ENCODE data around the gene BHLHE40. TPM values are rescaled to one million over a fixed set of nuclear protein-coding genes. Genes with fewer than 3 reads are reported as not detected.
"Not testable (repeated sequence)": the region's sequence is repeated elsewhere in the genome, so short reads cannot be mapped to it uniquely, and the experiment has no call there.

Gene BHLHE40
- total RNA-seq, 1 donor from 2014 or later = 13.6 TPM

GRCh38 chr3:4959180-4959579 is 20.1 kb upstream of the BHLHE40 start:
- H3K27me3 Mint-ChIP-seq = no peaks in the 10 kb centered on the region
- peaks cover 6% of the 10 kb centered on the region for H3K9me3 Mint-ChIP-seq
- TF ChIP-seq CTCF (conservative IDR thresholded peaks at IDR 0.05) = no peak
- peaks cover 7% of the 10 kb centered on the region for H3K4me1 Mint-ChIP-seq (ENCODE audit: unreplicated experiment)
- H3K4me3 Mint-ChIP-seq = no peak overlapping the region
- H3K36me3 Mint-ChIP-seq = no peaks in the 10 kb centered on the region
- no peak overlapping the region for H3K27ac Mint-ChIP-seq
- DNase-seq (ENCODE audit: extremely low spot score, unreplicated experiment) = no peak

DNA sequence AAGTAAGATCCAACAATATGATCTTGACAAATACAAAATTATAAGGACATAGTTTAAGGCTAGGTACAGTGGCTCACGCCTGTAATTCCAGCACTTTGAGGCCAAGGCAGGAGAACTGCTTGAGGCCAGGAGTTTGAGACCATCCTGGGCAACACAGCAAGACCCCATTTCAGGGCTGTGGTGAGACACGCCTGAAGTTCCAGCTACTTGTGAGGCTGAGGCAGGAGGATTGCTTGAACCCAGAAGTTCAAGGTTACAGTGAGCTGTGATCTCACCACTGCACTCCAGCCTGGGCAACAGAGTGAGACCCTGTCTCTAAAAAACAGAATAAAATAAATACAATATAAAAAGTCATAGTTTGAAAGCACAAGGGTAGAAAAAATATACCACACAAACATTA is 17.4 kb upstream of the BHLHE40 start:
- H3K4me3 Mint-ChIP-seq; H3K27me3 Mint-ChIP-seq; DNase-seq (ENCODE audit: extremely low spot score, unreplicated experiment); H3K4me1 Mint-ChIP-seq (ENCODE audit: unreplicated experiment); H3K27ac Mint-ChIP-seq; H3K36me3 Mint-ChIP-seq; H3K9me3 Mint-ChIP-seq: not testable (repeated sequence)

GRCh38 chr3:4963669-4964570 is 15.3 kb upstream of the BHLHE40 start:
- Mint-ChIP-seq H3K27ac (no peak overlapping the region), H3K9me3 (peaks cover 4% of the 10 kb centered on the region), H3K36me3 (no peaks in the 10 kb centered on the region), H3K27me3 (peaks cover 3% of the 10 kb centered on the region), H3K4me3 (no peak overlapping the region), H3K4me1 (ENCODE audit: unreplicated experiment) (no peaks in the 10 kb centered on the region)
- DNase-seq (ENCODE audit: extremely low spot score, unreplicated experiment) = no peak
- TF ChIP-seq CTCF (conservative IDR thresholded peaks at IDR 0.05) = no peak

DNA sequence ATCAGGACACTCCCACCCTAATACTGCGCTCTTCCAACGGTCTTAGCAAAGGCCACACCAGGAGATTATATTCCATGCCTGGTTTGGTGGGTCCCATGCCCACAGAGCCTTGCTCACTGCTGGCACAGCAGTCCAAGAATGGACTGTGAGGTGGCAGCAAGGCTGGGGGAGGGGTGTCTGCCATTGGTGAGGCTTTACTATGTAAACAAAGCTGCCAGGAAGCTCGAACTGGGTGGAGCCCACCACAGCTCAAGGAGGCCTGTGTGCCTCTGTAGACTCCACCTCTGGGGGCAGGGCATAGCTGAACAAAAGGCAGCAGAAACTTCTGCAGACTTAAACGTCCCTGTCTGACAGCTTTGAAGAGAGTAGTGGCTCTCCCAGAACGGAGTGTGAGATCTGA is 13.2 kb upstream of the BHLHE40 start:
- H3K27ac Mint-ChIP-seq; DNase-seq (ENCODE audit: extremely low spot score, unreplicated experiment); H3K27me3 Mint-ChIP-seq; H3K9me3 Mint-ChIP-seq; H3K4me1 Mint-ChIP-seq (ENCODE audit: unreplicated experiment); H3K36me3 Mint-ChIP-seq; H3K4me3 Mint-ChIP-seq: not testable (repeated sequence)

DNA sequence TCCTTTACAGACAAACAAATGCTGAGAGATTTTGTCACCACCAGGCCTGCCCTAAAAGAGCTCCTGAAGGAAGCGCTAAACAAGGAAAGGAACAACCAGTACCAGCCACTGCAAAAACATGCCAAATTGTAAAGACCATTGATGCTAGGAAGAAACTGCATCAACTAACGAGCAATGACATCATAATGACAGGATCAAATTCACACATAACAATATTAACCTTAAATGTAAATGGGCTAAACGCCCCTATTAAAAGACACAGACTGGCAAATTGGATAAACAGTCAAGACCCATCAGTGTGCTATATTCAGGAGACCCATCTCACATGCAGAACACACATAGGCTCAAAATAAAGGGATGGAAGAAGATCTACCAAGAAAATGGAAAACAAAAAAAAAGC is 11.6 kb upstream of the BHLHE40 start:
- H3K27ac Mint-ChIP-seq; H3K4me3 Mint-ChIP-seq; H3K36me3 Mint-ChIP-seq; H3K27me3 Mint-ChIP-seq; DNase-seq (ENCODE audit: extremely low spot score, unreplicated experiment); H3K9me3 Mint-ChIP-seq; H3K4me1 Mint-ChIP-seq (ENCODE audit: unreplicated experiment): not testable (repeated sequence)

DNA sequence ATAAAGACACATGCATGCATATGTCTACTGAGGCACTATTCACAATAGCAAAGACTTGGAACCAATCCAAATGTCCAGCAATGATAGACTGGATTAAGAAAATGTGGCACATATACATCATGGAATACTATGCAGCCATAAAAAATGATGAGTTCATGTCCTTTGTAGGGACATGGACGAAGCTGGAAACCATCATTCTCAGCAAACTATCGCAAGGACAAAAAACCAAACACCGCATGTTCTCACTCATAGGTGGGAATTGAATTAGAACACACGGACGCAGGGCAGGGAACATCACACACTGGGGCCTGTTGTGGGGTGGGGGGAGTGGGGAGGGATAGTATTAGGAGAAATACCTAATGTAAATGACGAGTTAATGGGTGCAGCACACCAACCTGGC is 7.8 kb upstream of the BHLHE40 start:
- not testable (repeated sequence) for H3K27ac Mint-ChIP-seq; H3K36me3 Mint-ChIP-seq; DNase-seq (ENCODE audit: extremely low spot score, unreplicated experiment); H3K4me1 Mint-ChIP-seq (ENCODE audit: unreplicated experiment); H3K4me3 Mint-ChIP-seq; H3K9me3 Mint-ChIP-seq; H3K27me3 Mint-ChIP-seq

DNA sequence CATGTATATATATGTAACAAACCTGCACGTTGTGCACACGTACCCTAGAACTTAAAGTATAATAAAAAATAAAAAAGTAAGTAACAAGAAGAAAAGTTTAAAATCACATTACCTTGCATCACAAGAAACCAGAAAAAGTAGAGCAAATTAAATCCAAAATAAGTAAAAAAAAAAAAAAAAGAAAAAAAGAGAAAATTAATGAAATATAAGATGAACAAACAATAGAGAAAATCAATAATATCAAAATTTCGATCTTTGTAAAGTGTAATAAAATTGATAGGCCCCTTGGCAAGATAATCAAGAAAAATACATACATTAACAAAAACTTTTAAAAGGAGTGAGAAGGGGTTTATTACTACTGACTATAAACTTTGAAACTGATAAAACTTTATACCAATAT is 7.4 kb upstream of the BHLHE40 start:
- peaks cover 5% of the 10 kb centered on the region for H3K27me3 Mint-ChIP-seq
- DNase-seq (ENCODE audit: extremely low spot score, unreplicated experiment) = no peak

More for the DNA sequence above, 7.4 kb upstream of the BHLHE40 start:
- TF ChIP-seq CTCF (conservative IDR thresholded peaks at IDR 0.05) = no peak
- H3K4me3 Mint-ChIP-seq = no peak overlapping the region
- H3K9me3 Mint-ChIP-seq = no peaks in the 10 kb centered on the region
- no peaks in the 10 kb centered on the region for H3K36me3 Mint-ChIP-seq
- no peak overlapping the region for H3K27ac Mint-ChIP-seq
- peaks cover 4% of the 10 kb centered on the region for H3K4me1 Mint-ChIP-seq (ENCODE audit: unreplicated experiment)
